Measurements from ENCODE around the gene ASTN2. TPM values are rescaled to one million over a fixed set of nuclear protein-coding genes. Genes with fewer than 3 reads are reported as not detected.

Gene ASTN2
- total and polyA plus RNA-seq, 9 of the 15 experiments (the other 6 are each of a cell fraction or from before 2014, with no cell fraction given), result 0.56 to 3.5 (median 1.9) TPM

DNA sequence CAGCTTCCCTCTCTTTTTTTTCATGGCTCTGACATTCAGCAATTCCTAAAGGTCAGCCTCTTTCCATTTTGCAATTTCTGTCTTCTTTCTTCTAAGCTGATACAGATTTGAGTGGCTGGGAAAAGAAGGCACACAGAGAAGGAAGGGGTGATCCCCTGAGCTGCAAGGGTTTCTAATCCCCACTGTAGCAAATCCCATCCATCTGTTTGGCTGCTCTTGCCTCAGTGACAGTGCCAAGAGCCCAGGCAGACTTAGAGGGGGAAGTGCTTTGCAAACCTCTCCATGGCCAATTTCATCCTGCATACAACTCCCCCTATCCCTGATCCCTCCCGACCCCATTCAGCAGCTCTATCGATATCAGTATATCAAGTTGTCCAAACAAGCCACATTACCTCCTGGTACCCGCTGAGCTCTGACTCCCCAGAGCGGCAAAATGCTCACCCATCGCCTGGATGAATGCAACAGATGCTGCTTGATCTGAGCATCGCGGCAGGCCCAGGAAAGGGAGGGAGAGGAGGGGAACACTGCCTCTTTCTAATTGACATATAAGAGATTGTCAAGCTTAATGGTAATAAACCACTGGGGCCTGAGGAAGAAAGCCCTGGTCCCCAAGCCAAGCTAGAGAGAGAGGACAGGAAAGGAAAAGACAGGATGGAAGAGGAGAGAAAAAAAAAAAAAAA lies 268.9 kb downstream of the ASTN2 start:
- no TSS peak for BruUV-seq (replicated peaks)
- H4K20me1 ChIP-seq (replicated peaks; ENCODE audit: control insufficient read depth, insufficient read depth, low read length), result no peaks in the 10 kb centered on the region
- CTCF ChIA-PET (ENCODE audit: low intra/inter-chr PET ratio), result no interaction called here
- no peaks in the 10 kb centered on the region for H3K9me3 ChIP-seq (replicated peaks; ENCODE audit: control insufficient read depth, insufficient read depth, low read depth, low read length)
- no peaks in the 10 kb centered on the region for H3K9me1 ChIP-seq (ENCODE audit: control insufficient read depth, insufficient read depth, low read length)
- no peaks in the 10 kb centered on the region for H3K4me1 ChIP-seq (replicated peaks in 1 of 2; ENCODE audit: control insufficient read depth in 2 of 2, insufficient read depth in 2 of 2, low read length in 2 of 2)
- DNase-seq (ENCODE audit: extremely low read depth in 1 of 4, low spot score in 3 of 4) (no peak), FAIRE-seq (no peak), ATAC-seq (no peak)
- in situ Hi-C loops (cut with MboI) (no loop called here), intact Hi-C loops (cut with micrococcal nuclease) (no loop called here)
- no peak overlapping the region for H2AFZ ChIP-seq (ENCODE audit: low read depth, low read length)
- no peak overlapping the region for H3K9ac ChIP-seq (ENCODE audit: insufficient read depth in 1 of 2, low read depth in 2 of 2, low read length in 2 of 2)
- no peaks in the 10 kb centered on the region for H3K27me3 ChIP-seq (ENCODE audit: control insufficient read depth in 2 of 2, insufficient read depth in 2 of 2, low read length in 2 of 2)
- H3K79me2 ChIP-seq (ENCODE audit: control insufficient read depth, insufficient read depth, low read length), result no peaks in the 10 kb centered on the region
- WGBS (ENCODE audit: insufficient coverage, low coverage, missing lambda C conversion rate), result 0% methylated on average over 7 of the region's 7 CpGs
- no peak overlapping the region for H3K27ac ChIP-seq (ENCODE audit: extremely low read depth, low read depth, low read length)
- no peak overlapping the region for H3K4me3 ChIP-seq
- H3K4me2 ChIP-seq (ENCODE audit: insufficient read depth, low read length), result no peak overlapping the region
- TF ChIP-seq TSC22D4 (tag; IDR thresholded peaks at IDR 0.05) (no peak), HBP1 (CRISPR knock-in tag; IDR thresholded peaks at IDR 0.05) (no peak)
- TF ChIP-seq, protein P1, sequence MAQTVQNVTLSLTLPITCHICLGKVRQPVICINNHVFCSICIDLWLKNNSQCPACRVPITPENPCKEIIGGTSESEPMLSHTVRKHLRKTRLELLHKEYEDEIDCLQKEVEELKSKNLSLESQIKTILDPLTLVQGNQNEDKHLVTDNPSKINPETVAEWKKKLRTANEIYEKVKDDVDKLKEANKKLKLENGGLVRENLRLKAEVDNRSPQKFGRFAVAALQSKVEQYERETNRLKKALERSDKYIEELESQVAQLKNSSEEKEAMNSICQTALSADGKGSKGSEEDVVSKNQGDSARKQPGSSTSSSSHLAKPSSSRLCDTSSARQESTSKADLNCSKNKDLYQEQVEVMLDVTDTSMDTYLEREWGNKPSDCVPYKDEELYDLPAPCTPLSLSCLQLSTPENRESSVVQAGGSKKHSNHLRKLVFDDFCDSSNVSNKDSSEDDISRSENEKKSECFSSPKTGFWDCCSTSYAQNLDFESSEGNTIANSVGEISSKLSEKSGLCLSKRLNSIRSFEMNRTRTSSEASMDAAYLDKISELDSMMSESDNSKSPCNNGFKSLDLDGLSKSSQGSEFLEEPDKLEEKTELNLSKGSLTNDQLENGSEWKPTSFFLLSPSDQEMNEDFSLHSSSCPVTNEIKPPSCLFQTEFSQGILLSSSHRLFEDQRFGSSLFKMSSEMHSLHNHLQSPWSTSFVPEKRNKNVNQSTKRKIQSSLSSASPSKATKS (CRISPR knock-in tag; IDR thresholded peaks at IDR 0.05), result no peak
- no peaks in the 10 kb centered on the region for H3K36me3 ChIP-seq (ENCODE audit: control insufficient read depth, insufficient read depth, low read length)
- POLR2A ChIA-PET, result no interaction called here

All from K562 (cell line).